ENCODE results near the gene DEPP1. TPM values are rescaled to one million over a fixed set of nuclear protein-coding genes. Genes with fewer than 3 reads are reported as not detected.

DEPP1 gene
- polyA plus RNA-seq, 3 donors: not detected

- DNase-seq: no peak
- Histone ChIP-seq H2AFZ (ENCODE audit: insufficient read depth, low read depth, low read length, poor library complexity, severe bottlenecking) (no peak overlapping the region), H3K9me3 (replicated peaks in 1 of 2; ENCODE audit: control insufficient read depth in 1 of 2, insufficient read depth in 1 of 2, low read length in 2 of 2) (peaks cover 0 to 4% of the 10 kb centered on the region in 2 donors), H3K79me2 (ENCODE audit: insufficient read depth, low read length) (peaks cover 47% of the 10 kb centered on the region), H3K9ac (ENCODE audit: insufficient read depth, low read length, poor library complexity, severe bottlenecking) (no peak overlapping the region), H3K36me3 (replicated peaks in 1 of 2; ENCODE audit: control insufficient read depth in 1 of 2, insufficient read depth in 2 of 2, low read length in 2 of 2) (peaks cover 5 to 33% of the 10 kb centered on the region in 2 donors), H3K4me1 (ENCODE audit: control insufficient read depth in 1 of 2, insufficient read depth in 2 of 2, low read length in 2 of 2) (peaks cover 52 to 59% of the 10 kb centered on the region in 2 donors), H3K4me3 (replicated peaks in 1 of 3; ENCODE audit: low read depth in 2 of 3, low read length in 3 of 3) (peak overlapping the region in 1 of 3 experiments; percentile 38), H3K27ac (ENCODE audit: low read depth in 1 of 2, low read length in 2 of 2) (peak overlapping the region; percentile 66 to 76), H3K27me3 (ENCODE audit: control insufficient read depth in 2 of 2, insufficient read depth in 2 of 2, low read length in 2 of 2) (no peaks in the 10 kb centered on the region), H4K20me1 (ENCODE audit: insufficient read depth, low read length) (peaks cover 44% of the 10 kb centered on the region), H3K4me2 (replicated peaks; ENCODE audit: extremely low read depth, low read length, poor library complexity, severe bottlenecking) (peak overlapping the region; percentile 57)
- no peak for TF ChIP-seq CTCF (IDR thresholded peaks at IDR 0.05)
- peak overlapping the region in 1 of 2 donors; percentile 16 for H3K4me3 Mint-ChIP-seq
- H3K9me3 Mint-ChIP-seq: peaks cover 3 to 7% (median 5%) of the 10 kb centered on the region in 7 donors
- H3K27ac Mint-ChIP-seq: peak overlapping the region; percentile 72 to 93 (median 88)
- WGBS (ENCODE audit: insufficient coverage): no CpG with 5 or more reads among the region's 5 CpGs
- peaks cover 63% of the 10 kb centered on the region for H3K4me1 Mint-ChIP-seq
- intact Hi-C loops (cut with micrococcal nuclease): no loop called here
- H3K36me3 Mint-ChIP-seq: peaks cover 31 to 38% of the 10 kb centered on the region in 2 donors
- H3K27me3 Mint-ChIP-seq (ENCODE audit: low read depth in 3 of 3): peaks cover 0 to 4% (median 0%) of the 10 kb centered on the region in 3 donors
Measured at GRCh38 chr10:44949127-44949802, 29.3 kb downstream of the DEPP1 start.

- H3K4me2 ChIP-seq (replicated peaks; ENCODE audit: extremely low read depth, low read length, poor library complexity, severe bottlenecking): peak overlapping the region; percentile 57
- peak overlapping the region in 1 of 2 donors; percentile 21 for H3K4me3 Mint-ChIP-seq
Measured at GRCh38 chr10:44948642-44949041, 30.0 kb downstream of the DEPP1 start.

More at GRCh38 chr10:44948642-44949041, 30.0 kb downstream of the DEPP1 start:
- H3K4me1 ChIP-seq (ENCODE audit: control insufficient read depth in 1 of 2, insufficient read depth in 2 of 2, low read length in 2 of 2): peaks cover 52 to 59% of the 10 kb centered on the region in 2 donors
- H3K27me3 ChIP-seq (ENCODE audit: control insufficient read depth in 2 of 2, insufficient read depth in 2 of 2, low read length in 2 of 2): no peaks in the 10 kb centered on the region
- Mint-ChIP-seq H3K27ac (peak overlapping the region; percentile 72 to 93 (median 89)), H3K36me3 (peaks cover 24 to 32% of the 10 kb centered on the region in 2 donors), H3K4me1 (peaks cover 63% of the 10 kb centered on the region), H3K9me3 (peaks cover 6 to 10% (median 8%) of the 10 kb centered on the region in 7 donors), H3K27me3 (ENCODE audit: low read depth in 3 of 3) (peaks cover 0 to 4% (median 0%) of the 10 kb centered on the region in 3 donors)
- H3K9ac ChIP-seq (ENCODE audit: insufficient read depth, low read length, poor library complexity, severe bottlenecking): no peak overlapping the region
- intact Hi-C loops (cut with micrococcal nuclease): no loop called here
- peaks cover 39% of the 10 kb centered on the region for H4K20me1 ChIP-seq (ENCODE audit: insufficient read depth, low read length)
- H3K9me3 ChIP-seq (replicated peaks in 1 of 2; ENCODE audit: control insufficient read depth in 1 of 2, insufficient read depth in 1 of 2, low read length in 2 of 2): peaks cover 0 to 6% of the 10 kb centered on the region in 2 donors
- no peak overlapping the region for H2AFZ ChIP-seq (ENCODE audit: insufficient read depth, low read depth, low read length, poor library complexity, severe bottlenecking)
- peak overlapping the region in 1 of 3 experiments; percentile 38 for H3K4me3 ChIP-seq (replicated peaks in 1 of 3; ENCODE audit: low read depth in 2 of 3, low read length in 3 of 3)
- no peak for TF ChIP-seq CTCF (IDR thresholded peaks at IDR 0.05)
- peaks cover 40% of the 10 kb centered on the region for H3K79me2 ChIP-seq (ENCODE audit: insufficient read depth, low read length)
- DNase-seq: peak in 2 of 3 donors; percentile 41 to 56
- H3K36me3 ChIP-seq (replicated peaks in 1 of 2; ENCODE audit: control insufficient read depth in 1 of 2, insufficient read depth in 2 of 2, low read length in 2 of 2): peaks cover 4 to 27% of the 10 kb centered on the region in 2 donors
- H3K27ac ChIP-seq (ENCODE audit: low read depth in 1 of 2, low read length in 2 of 2): peak overlapping the region; percentile 66 to 76
- no CpG with 5 or more reads among the region's 1 CpG for WGBS (ENCODE audit: insufficient coverage)
